C4-2B (cell line): ENCODE results near the gene GLB1L3.

ENCODE experiments used
- H3K27ac ChIP-seq: fragments of 450-650 bp; 2 replicates; pipeline ENCODE4 v1.5.1; 2017
- ZFX ChIP-seq: fragments of 450-650 bp; IDR thresholded peaks from 2 replicates; pipeline ENCODE4 v1.6.1; 2017
- TF ChIP-seq, protein P1 (sequence below): fragments of 450-650 bp; conservative IDR thresholded peaks from 2 replicates; pipeline ENCODE4 v1.5.1; 2017; ENCODE audit warnings: mild to moderate bottlenecking

GLB1L3 gene

DNA sequence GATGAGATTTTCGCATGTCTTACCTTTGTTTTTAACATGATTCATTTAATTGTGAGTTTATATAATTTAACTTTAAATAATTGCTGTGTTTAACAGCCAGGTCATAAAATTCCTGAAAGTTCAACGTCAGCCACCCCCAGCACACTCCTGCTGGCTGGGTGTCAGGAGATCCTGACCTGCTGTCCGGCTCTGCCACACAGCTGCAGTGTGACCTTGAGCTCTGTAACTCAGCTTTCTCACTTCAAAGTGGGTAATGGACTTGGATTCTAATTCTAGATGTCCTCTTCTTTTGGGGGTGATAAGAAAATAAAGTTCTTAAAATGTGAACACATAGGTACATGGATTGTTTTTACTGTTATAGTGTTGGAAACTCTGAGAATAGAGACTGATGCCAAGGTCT is 40.8 kb upstream of the GLB1L3 start:
- TF ChIP-seq ZFX: no peak
- TF ChIP-seq, protein P1, sequence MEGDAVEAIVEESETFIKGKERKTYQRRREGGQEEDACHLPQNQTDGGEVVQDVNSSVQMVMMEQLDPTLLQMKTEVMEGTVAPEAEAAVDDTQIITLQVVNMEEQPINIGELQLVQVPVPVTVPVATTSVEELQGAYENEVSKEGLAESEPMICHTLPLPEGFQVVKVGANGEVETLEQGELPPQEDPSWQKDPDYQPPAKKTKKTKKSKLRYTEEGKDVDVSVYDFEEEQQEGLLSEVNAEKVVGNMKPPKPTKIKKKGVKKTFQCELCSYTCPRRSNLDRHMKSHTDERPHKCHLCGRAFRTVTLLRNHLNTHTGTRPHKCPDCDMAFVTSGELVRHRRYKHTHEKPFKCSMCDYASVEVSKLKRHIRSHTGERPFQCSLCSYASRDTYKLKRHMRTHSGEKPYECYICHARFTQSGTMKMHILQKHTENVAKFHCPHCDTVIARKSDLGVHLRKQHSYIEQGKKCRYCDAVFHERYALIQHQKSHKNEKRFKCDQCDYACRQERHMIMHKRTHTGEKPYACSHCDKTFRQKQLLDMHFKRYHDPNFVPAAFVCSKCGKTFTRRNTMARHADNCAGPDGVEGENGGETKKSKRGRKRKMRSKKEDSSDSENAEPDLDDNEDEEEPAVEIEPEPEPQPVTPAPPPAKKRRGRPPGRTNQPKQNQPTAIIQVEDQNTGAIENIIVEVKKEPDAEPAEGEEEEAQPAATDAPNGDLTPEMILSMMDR: no peak
- H3K27ac ChIP-seq: no peak overlapping the region

DNA sequence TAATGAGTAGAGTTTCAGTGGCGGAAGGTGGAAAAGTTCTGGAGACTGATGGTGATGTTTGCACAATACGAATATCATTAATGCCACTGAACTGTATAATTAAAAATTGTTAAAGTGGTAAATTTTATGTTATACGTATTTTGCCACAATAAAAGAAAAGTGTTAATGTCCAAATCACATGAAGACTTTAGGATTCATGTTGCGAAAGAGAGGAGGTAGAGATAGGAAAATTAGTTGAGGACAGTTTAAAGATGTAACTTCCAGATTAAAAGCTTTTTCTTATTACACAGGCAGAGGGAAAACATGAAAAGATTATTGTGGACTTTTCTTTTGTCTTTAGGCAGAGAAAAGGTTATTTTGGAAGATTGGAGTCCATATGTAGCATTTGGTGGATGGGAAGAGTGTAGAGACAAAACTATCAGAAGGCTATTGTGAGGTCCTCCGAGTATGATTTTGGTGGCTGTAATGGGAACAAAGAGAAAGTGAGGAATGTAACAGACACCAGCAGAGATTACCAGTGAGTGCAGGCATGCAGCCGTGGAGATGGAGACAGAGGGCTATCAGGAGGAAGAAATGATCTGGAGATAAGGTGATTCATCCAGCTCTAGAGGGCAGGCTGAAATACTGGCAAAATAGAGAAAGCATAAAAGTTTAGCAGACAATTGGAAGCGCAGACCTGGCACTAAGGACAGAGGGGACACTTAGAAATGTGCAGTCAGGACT is 39.2 kb upstream of the GLB1L3 start:
- no peak overlapping the region for H3K27ac ChIP-seq
- TF ChIP-seq ZFX: no peak
- TF ChIP-seq, protein P1: no peak

DNA sequence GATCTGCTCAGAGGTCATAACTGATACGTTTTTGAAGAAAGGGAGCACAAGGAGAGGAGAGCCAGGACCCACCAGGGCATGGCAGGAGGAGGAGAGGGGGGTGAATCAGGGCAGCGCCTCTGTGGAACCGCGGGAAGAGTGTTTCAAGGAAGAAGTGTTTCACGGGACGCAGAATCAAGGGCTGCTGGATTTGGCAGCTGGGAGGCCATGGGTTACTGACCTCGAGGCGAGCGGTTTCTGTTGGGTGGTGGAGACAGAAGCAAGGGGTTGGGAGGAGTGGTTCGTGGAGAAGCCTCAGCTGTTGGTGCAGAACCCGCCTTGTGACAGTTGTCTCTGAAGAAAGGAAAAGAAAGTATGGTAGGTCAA is 38.6 kb upstream of the GLB1L3 start:
- H3K27ac ChIP-seq: no peak overlapping the region
- TF ChIP-seq ZFX: no peak
- TF ChIP-seq, protein P1: no peak

DNA sequence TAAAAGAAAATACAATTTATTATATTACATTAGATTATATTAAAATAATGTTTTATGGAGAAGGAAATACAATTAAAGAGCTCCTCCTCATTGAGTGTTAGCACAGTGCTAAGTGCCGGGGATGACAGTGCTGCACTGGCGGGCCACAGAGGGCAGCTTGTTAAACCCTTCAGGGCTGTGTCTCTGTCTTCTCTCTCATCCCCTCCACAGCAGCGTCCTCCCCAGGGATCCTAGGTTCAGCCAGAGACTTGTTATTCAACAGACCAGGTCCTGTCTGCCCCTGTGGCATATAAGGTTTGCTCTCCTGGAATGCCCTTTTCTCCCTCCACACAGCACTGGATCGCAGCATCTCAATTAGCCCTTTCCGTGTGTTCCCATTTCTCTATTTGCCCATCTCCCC is 37.2 kb upstream of the GLB1L3 start:
- no peak overlapping the region for H3K27ac ChIP-seq
- TF ChIP-seq ZFX: no peak
- TF ChIP-seq, protein P1: no peak

DNA sequence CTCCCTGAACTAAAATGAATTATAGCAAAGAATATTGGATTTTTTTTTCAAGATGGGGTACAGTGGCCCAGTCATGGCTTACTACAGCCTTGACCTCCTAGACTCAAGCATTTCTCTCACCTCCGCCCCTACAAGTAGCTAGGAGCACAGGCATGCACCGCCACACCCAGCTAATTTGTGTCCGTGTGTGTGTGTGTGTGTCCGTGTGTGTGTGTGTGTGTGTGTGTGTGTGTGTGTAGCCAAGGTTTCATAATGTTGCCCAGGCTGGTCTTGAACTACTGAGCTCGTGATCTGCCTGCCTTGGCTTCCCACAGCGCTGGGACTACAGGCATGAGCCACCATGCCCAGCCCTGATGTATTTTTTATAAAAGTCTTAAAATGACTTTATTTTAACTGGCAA is 35.6 kb upstream of the GLB1L3 start:
- no peak overlapping the region for H3K27ac ChIP-seq
- TF ChIP-seq, protein P1: no peak
- TF ChIP-seq ZFX: no peak

DNA sequence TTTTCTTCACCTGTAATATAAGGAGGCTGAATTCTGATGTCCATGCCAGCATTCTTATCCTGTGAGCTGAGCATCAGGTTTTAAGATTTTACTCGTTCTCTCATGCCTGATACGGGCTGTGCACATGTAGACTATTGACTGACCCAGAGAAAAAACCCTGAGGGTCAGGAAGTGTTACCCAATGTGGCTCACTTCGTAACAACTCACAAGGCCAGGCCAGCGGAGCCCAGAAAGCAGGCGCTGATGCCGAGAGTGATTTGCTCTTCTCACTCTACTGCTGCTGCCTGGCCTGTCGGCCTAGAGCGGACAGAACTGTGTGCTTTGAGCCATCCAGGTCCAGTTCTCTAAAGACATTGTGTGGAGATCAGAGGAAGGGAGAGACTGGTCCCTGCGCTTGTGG is 33.8 kb upstream of the GLB1L3 start:
- no peak overlapping the region for H3K27ac ChIP-seq
- no peak for TF ChIP-seq ZFX
- TF ChIP-seq, protein P1: no peak

DNA sequence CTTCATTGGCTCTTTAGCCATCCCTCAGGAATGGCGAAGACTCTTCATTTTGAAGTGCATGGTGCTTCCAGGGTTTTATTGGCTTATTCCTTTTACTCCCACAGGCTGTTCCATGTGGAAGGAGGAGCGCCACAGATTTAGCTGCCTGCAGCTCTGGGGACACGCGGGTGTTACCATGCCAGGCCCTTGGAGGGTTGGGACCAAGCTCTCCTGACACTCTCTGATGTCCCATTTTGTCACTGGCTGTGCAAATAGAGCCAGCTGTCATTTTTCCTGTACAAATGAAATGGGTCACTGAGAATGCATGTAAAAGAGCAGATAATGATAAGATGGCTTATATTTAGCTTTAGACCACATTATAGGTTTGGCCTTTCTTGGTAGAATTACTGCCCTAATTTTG is 32.3 kb upstream of the GLB1L3 start:
- H3K27ac ChIP-seq: no peak overlapping the region
- no peak for TF ChIP-seq ZFX
- TF ChIP-seq, protein P1: no peak
